Skin of body (tissue), 2 donors: ENCODE results near the gene DYRK4. TPM values are rescaled to one million over a fixed set of nuclear protein-coding genes. Genes with fewer than 3 reads are reported as not detected.
"Not testable (repeated sequence)": the region's sequence is repeated elsewhere in the genome, so short reads cannot be mapped to it uniquely, and the experiment has no call there.

ENCODE experiments used
- DNase-seq: peaks from one replicate; lab custom pipeline; 2025; lab: John Stamatoyannopoulos, UW
- total RNA-seq: library from RNA; depleted of rRNA; stranded (reverse); fragments of >200 nt; gene quantifications from one replicate; pipeline ENCODE4 v1.2.3, GENCODE V29; 2014

Gene DYRK4, protein sequence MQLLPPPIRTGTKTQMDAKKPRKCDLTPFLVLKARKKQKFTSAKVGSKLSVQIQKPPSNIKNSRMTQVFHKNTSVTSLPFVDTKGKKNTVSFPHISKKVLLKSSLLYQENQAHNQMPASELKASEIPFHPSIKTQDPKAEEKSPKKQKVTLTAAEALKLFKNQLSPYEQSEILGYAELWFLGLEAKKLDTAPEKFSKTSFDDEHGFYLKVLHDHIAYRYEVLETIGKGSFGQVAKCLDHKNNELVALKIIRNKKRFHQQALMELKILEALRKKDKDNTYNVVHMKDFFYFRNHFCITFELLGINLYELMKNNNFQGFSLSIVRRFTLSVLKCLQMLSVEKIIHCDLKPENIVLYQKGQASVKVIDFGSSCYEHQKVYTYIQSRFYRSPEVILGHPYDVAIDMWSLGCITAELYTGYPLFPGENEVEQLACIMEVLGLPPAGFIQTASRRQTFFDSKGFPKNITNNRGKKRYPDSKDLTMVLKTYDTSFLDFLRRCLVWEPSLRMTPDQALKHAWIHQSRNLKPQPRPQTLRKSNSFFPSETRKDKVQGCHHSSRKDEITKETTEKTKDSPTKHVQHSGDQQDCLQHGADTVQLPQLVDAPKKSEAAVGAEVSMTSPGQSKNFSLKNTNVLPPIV
- 26.3 TPM for total RNA-seq

DNA sequence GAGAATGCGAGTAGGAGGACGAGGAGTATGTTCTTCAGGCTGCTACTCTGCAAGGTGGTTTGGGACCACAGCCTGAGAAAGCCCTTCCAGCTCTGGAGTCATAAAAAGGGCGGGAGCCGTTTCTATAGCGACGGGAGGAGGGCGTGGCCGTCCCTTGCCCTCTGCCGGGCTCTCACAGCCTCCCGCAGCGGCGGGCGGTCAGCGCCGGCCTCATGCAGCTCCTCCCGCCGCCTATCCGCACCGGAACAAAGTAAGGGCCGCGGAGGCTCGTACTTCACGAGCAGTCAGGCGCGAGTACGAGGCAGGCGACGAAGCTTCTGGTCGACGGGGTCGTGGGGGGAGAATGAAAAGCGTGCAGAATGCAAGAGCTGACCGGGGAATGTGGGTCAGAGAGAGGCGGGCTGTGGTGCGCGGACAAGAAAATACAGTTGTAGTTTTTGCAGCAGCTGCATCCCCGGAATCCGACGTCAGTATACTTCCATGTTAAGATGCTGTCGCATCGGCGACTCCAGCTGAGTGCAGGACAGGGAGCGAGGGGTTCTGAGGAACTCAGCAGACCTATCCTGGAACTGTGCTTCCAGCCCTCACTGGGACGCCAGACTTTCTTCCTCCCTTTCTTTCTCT lies at the start of gene DYRK4:
Gene DYRK4, plus strand, starts transcription at position 175 of the 624 bp plus-strand sequence. Its CDS starts 38 bp downstream, at position 213.
- peak; percentile 28 for DNase-seq

DNA sequence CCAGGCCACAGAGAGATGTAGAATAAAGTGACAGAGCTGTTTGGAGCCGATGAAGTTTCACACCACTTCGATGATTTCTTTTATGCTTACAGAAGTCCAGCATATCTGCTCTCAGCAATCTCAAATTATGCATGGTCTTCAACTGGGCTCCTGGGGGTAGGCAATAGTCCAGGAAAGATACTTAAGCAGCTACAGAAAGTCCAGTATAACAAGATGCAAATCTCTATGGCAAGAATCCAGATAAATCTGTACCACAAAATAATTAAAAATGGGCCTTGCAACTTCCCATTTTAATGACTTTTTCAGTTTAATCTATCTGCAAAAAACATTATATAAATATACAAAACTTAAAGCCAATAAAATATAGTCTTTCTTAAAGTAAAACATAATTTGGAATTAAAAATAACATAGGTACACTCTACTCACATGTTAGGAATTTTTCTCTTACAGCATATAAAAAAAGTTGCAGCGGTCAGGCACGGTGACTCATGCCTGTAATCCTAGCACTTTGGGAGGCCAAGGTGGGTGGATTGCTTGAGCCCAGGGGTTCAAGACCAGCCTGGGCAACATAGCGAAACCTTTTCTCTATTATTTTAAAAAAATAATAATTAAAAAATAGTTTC lies 43.8 kb upstream of the DYRK4 start:
- DNase-seq: no peak

DNA sequence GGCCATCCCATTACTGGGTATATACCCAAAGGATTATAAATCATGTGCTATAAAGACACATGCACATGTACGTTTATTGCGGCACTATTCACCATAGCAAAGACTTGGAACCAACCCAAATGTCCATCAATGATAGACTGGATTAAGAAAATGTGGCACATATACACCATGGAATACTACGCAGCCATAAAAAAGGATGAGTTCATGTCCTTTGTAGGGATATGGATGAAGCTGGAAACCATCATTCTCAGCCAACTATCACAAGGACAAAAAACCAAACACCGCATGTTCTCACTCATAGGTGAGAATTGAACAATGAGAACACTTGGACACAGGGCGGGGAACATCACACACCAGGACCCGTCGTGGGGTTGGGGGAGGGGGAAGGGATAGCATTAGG lies 38.6 kb upstream of the DYRK4 start:
- not testable (repeated sequence) for DNase-seq

DNA sequence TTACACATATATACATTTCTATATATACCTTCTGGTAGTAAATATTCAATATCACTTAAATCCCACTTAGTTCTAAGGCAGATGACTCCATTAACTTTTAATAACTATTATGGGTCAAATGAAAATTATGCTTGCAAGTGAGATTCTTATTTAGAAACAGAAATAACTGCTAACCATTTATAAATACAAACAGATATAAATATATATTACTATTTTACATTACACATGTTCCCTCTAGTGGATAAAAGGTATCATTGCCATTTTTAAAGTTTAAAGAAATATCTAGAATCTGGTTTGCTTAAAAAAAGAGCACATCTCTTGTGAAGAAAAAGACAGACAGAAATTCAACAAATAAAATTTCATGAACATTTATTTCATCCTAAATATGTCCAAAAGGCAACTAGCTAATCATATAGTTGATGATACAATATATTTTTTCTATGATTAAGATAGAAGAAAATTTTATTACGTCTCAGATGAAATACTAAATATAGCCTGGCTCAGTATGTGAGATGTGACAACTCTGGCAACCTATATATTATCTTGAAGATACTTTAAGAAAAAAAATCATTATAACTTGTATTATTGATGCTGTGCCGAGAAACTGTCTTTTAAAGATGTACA lies 35.0 kb upstream of the DYRK4 start:
- no peak for DNase-seq

DNA sequence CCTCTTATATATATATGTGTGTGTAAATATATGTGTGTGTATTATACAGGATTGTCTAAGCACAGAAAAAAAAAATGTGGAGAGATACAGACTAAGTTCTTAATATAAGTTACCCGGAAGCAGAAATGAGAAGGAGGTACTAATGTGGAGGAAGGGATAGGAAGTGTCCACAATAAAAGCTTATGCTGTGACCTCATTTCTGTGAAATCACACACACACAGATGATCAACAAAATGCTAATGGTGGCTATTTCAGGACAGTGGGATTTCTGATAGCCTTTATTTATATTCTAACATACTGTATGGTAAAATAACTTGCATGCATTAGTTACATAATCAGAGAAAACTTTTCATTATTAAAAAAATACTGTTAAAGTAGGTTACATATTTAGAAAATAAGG lies 31.8 kb upstream of the DYRK4 start:
- no peak for DNase-seq

DNA sequence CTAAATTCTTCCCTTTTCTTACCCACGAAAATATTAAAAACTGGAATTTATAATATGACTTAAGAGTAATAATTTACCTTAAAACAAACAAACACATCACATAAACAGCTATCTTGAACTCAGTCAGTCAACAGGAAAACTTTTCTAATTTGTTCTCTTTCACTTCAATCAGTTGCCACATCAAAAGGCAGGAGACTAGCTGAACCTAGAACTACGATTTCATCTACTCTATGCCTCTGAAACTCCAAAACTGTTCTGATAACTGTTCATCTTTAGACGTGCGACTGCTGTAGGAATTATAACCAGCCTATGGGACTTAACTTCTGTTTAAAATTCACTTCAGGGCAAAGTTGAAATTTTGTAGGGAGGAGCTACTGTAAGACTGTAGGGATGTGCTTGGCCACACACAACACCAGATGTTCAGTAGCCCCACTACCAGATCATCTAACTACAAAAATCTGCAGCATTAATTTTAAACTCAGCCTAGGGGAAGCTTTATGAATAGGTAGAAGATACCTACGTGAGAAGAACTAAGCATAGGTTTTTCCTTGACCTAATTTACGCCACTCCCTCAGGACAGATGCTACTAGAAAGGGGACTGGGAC lies 30.9 kb upstream of the DYRK4 start:
- no peak for DNase-seq

DNA sequence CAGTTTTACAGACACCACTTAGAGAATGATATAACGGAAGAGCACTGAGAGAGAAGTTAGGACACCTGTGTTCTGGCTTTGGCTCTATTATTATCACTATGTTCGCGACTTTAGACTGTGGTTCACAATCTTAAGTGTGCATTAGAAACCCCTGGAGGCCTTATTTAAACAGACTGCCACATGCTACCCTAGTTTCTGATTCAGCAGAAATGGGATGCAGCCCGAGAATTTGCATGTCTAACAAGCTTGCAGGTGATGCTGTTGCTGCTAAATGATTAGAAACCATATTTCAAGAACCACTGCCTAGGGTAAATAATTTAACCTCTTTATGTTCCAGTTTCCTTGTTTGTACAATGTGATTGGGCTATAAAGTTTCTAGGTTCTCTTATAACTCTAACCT lies 26.9 kb upstream of the DYRK4 start:
- no peak for DNase-seq

DNA sequence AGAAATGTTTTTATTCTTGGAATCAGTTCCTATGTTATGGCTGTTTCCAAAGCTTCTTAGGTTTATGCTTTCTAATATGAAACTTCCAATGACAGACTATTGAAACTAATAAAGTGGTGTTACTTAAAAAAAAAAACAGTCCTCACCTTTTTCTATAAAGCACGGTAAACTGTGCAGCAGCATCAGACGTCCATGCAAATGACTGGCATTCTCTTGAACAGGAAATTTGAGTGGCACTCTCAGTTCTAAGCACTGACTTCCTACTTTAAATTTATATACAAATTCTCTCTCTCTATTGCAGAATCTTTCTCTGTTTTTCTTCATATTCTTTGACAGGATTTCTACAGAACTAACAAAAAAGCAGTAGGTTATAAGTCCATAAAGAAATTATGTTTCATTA lies 26.1 kb upstream of the DYRK4 start:
- no peak for DNase-seq

DNA sequence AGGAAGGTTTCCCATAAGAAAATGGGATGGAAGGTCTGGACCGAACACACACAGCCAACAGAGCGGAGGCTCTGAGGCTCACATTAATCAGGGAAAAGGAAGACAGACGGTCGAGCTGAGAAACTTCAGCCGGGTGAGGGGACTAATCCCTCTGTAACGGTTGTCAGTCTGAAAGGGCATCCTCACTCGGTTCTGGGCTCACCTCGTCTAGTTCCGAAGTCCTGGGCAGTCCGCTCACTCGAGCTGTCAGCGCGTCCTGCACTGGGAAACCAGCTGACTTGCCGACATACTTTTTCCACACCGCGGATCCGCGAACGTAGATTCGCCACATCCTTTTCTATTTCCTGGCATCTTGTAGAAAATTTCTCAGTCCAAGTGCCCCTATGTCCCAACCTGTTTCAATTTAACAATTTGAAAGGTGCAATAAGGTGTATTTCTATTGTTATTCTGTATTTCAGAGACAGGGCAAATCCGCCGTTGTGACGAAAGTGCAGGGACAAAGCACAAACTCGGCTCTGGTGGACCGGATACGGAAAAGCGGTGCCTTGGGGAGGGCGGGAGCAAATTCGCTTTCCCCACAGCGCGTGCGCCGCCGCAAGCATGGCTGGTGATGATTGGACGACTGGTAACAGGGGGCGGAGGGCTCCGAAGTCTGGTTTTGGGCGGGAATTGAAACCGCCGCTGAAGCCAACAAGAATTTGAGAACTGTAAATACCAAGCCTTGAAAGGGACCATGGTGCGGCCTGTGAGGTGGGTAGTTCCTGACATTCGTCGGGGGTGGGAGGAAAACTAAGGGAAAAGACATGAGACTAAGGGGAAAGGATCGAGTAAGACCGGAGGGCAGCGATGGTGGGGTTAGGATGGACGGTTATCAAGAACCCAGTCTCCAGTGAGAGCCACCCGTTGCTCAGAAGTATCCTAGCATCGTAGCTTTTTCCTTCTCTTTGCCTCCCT lies 23.5 kb upstream of the DYRK4 start, which contains the start of gene RAD51AP1:
Gene RAD51AP1, plus strand, starts transcription at position 684 of the 954 bp plus-strand sequence. Its CDS starts 50 bp downstream, at position 734.
- peak; percentile 98 for DNase-seq

DNA sequence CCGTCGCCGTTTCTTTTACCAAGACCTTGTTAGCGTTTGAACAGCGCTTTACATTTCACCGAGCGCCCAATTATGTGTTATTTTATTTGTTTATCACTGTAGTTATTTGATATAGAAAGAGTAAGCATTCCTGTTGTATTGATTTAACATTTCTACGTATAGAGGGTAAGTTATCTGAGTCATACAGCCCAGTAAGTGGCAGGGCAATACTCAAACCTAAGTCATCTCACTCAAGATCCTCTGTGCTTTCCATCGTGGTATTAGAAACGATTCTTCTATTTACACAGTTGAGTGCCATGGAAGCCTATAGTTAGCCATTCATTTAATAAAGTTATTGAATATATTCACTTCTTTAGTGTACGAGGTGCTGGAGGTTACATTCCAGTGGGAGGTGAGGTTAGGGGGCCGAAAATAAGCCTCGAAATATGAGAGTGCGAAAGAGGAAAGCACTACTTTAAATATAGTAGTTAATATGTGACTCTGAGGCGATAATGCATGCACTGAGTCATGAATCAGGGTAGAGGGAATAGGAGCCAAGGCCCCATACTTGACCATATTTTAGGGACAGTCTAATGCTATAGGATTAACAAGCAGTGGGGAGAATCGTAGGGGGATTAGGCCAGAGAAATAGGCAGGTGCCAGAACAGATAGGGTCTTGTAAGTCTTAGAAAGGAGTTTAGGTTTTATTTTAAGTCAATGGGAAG lies 22.7 kb upstream of the DYRK4 start:
- DNase-seq: no peak

DNA sequence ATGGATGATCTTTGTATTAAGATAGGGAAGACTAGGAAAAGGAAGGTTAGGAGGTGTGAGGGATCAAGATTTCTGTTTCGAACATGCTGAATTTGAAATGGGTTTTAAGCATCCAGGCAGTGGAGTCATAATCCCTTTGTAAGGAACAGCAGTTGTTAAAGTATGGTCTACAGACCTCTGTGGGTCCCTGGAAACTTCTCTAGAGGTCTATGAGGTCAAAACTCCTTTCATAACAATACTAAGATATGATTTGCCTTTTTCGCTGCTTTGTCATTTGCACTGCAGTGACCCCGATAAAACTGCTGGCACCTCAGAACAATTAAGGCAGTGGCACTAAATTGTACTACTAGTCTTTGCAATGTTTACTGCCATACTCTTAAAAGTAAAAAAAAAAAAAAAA lies 21.8 kb upstream of the DYRK4 start:
- no peak for DNase-seq

DNA sequence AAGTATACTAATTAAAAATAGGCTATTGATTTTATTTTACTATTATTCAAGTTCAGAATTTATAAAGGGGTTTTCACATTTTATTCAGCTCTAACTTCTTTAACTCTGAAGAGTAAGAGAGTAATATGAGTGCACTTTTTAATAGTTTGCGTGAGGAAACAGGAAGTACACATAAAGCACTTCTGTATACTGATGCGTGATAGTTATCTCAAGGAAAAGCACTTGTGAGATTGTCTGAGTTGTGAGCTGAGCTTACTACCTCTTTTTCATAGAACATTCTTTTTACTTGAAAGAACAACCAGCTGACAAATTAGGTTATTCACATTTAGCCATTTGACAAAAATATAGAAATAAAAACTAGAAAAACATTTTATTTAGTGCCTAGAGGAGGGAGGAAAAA lies 21.4 kb upstream of the DYRK4 start:
- DNase-seq: no peak

DNA sequence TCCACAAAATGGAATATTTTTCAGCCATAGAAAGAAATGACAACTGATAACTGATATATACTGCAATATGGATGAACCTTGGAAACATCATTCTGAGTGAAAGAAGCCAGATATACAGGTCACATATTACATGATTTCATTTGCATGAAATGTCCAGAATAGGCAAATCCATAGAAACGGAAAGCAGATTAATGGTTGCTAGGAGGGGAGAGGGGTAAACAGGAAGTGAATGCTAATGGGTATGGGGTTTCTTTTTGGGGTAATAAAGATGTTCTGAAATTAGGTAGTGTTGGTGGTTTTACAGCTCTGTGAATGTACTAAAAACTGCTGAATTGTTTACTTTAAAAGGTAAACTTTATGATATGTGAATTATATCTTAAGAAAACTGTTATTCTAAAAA lies 16.8 kb upstream of the DYRK4 start:
- no peak for DNase-seq

DNA sequence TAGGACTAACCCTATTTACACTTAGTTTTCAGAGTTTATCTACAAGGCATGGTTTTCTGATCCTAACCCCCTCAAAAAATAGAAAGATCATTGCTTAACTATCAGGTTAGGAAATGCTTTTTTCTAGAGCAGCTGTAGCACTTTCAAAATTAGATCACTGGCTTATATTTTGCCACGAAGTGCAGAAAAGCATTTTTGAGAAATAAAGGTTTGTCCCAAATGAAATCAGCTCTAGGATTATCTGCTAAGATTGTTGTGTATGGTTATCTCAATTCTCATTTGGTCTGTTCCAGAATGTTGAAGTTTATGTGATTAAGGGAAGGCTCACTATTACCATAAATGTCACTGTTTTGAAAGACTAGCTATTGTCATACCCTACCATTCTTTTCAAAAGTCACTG lies 9.8 kb upstream of the DYRK4 start:
- DNase-seq: no peak

DNA sequence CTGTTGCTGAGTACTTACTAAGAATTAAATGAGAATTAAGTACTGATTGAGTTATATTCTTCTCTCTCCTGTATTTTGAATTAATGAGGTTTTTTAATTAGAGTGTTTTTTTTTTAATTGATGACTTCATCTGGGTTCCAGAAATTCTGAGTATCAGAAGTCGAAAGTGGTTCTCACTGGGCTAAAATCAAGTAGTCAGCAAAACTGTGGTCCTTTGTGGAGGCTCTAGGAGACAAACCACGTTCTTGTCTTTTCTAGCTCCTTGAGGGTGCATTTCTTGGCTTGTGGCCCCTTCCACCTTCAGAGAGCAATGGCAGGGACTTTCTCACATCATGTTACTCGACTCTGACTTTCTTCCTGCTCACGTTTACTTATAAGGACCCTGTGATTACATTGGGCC lies 8.1 kb upstream of the DYRK4 start:
- no peak for DNase-seq

DNA sequence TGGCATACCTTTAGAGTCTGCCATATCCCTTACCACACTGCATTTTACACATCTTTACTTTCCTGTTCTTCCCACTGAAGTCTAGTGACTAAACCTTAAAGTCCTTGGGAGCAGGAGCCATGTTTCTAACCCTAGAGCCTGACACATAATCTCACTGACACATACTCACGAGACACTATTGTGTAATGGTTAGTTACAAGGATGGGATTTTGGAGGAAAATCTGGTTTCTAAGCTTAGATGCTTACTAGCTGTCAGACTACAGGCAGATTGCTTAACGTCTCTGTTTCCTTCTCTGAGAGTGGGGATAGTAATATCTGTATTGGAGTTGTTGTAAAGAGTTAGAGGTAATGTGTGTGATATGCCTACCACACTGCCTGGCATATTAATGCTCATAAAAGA lies 6.2 kb upstream of the DYRK4 start:
- DNase-seq: no peak

DNA sequence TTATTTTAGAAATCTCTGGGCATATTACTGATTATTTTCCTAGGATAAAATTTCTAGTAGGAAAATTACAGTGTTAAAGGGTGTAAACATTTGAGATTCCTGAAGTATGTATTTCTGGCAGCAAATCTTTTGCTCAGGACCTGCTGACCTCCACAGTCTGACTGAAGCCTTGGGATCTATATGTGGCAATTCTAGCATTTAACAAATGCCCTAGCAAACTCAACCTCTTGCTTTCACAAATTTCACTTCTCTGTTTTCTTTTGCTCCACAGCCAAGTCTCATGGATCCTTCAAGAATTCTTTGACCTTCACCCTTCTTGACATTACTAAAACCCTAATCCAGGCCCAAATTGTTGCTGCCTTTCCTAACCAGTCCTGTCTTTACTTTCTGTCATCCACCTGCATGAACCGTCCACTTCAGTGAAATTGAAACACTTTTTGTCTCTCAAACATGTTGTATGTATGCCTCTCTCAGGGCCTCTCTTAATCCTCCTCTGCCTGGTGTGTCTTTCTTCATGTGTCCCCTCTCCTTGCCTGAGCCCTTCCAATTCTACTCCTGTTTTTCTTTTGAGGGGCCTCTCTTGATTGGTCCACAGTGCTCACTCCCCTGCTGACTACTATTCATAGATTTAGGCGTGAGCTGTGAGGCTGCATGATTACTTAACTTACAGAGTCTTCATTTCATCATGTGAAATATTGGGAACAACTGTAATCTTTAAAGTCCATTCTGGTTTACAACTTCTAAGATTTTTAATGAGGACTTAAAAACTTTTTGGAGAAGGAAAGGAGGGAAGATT lies 5.1 kb upstream of the DYRK4 start:
- no peak for DNase-seq

DNA sequence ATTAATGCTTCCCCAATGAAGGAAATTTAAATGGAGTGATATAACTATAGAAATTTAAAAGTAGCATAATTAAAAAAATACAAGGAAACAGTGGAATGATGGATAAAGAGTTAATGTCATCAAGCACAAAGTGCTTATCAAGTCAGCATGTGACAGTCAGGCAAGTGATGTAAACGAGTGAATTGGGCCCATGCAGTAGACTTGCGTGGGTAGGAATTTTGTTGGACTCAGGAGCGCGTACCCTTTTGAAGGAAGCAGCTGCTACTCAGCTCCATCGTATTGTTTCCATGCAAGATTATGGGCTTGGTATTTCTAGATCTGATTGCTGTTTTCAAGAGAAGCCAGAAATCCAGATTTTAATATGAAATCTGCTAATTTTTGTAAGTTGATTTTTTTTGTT lies 4.4 kb upstream of the DYRK4 start:
- DNase-seq: no peak

DNA sequence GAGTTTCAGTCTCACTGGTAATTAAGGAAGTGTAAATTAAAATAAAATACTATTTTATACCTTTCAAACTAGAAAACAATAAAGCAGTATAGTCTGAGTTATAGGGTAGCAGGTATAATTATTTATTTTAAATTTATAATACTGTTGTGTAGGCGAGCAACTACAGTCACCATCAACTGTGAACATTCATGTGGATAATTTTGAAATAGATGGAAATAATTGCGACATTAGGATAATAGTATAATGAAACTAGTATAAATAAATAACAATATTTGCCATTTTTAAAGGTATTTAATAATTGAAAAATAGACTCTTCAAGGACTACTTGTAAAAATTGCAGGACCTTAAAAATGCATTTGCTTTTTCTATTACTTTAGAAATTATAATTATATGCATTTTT lies 3.8 kb upstream of the DYRK4 start:
- DNase-seq: no peak
